NCI-H1694 (cell line): ENCODE measurements around the gene STX1B.

Experiments
- DNase-seq: peaks from one replicate; lab custom pipeline; 2025; lab: John Stamatoyannopoulos, UW

Gene STX1B

GRCh38 chr16:30996324-30996984 is 14.0 kb downstream of the STX1B start:
- no peak for DNase-seq

GRCh38 chr16:30995927-30996323 is 14.5 kb downstream of the STX1B start:
- DNase-seq, result no peak

- no peak for DNase-seq
Observed at GRCh38 chr16:30992931-30993816, 17.3 kb downstream of the STX1B start.

- DNase-seq, result no peak
Observed at GRCh38 chr16:30992276-30992780, 18.1 kb downstream of the STX1B start.

- DNase-seq, result no peak
Observed at GRCh38 chr16:30991052-30991451, 19.4 kb downstream of the STX1B start.

GRCh38 chr16:30990105-30990504 is 20.3 kb downstream of the STX1B start:
- no peak for DNase-seq

GRCh38 chr16:30989469-30990047 is 20.9 kb downstream of the STX1B start:
- no peak for DNase-seq

- no peak for DNase-seq
Observed at GRCh38 chr16:30987581-30988190, 22.8 kb downstream of the STX1B start.

GRCh38 chr16:30986129-30986991 is 24.1 kb downstream of the STX1B start:
- DNase-seq, result no peak

GRCh38 chr16:30985401-30986128 is 24.9 kb downstream of the STX1B start:
- DNase-seq, result peak; percentile 23

GRCh38 chr16:30984669-30985400 is 25.6 kb downstream of the STX1B start, which contains the start of gene HSD3B7:
TSS of gene HSD3B7 (plus strand) at chr16:30985207. CDS start at chr16:30985659, 452 bp downstream.
- DNase-seq, result peak; percentile 33

- DNase-seq, result no peak
Observed at GRCh38 chr16:30983898-30984610, 26.4 kb downstream of the STX1B start.

GRCh38 chr16:30983289-30983889 is 27.0 kb downstream of the STX1B start:
- DNase-seq, result no peak

GRCh38 chr16:30982548-30983288 is 27.7 kb downstream of the STX1B start:
- DNase-seq, result no peak

GRCh38 chr16:30980959-30981358 is 29.5 kb downstream of the STX1B start:
- no peak for DNase-seq

GRCh38 chr16:30980434-30980833 is 30.0 kb downstream of the STX1B start:
- no peak for DNase-seq

- DNase-seq, result no peak
Observed at GRCh38 chr16:30980023-30980371, 30.4 kb downstream of the STX1B start.
